GM06990 (cell line): ENCODE measurements around the gene LYPLA2.
A peak's percentile ranks its signal among the peaks of the same experiment; 100 is the strongest.

Experiments used
- DNase-seq: peaks from one replicate; pipeline ENCODE4 v3.0.0-alpha.2; 2011; ENCODE audit not compliant: insufficient read length; ENCODE audit errors: extremely low read depth
- H3K27me3 ChIP-seq: replicated peaks from 2 replicates; pipeline ENCODE4 v1.6.0; 2011; ENCODE audit warnings: low read length; ENCODE audit not compliant: control insufficient read depth, insufficient read depth
- H3K36me3 ChIP-seq: 2 replicates; pipeline ENCODE4 v1.5.1; 2011; ENCODE audit warnings: low read length; ENCODE audit not compliant: control insufficient read depth, insufficient read depth
- H3K4me3 ChIP-seq: replicated peaks from 2 replicates; pipeline ENCODE4 v1.5.1; 2011; ENCODE audit warnings: low read depth, mild to moderate bottlenecking, control low read depth, low read length
- TF ChIP-seq, protein P1 (sequence below): IDR thresholded peaks from 2 replicates; pipeline ENCODE4 v1.5.1; 2011; ENCODE audit warnings: low read length, control low read depth, mild to moderate bottlenecking, inconsistent platforms; ENCODE audit not compliant: insufficient read depth, poor library complexity, severe bottlenecking

The LYPLA2 gene

DNA sequence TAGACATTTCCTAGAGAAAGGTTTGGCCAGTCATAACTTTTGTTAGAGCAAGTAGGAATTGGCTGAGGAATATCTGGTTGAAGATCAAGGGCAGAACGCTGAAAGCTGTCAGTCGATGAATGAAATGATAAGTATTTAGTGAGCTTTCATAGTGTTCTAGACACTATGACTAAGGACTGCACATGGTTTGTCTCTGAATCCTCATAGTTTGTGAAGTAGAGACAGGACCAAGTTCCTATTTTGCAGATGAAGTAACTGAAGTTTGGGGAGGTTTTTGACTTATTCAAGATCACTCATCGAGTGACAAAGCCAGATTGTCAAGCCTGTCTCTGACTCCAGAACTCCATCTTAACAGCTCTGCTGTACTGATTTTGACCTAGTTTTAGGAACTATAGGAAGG is 42.9 kb upstream of the LYPLA2 start:
- no peak for DNase-seq
- no peak overlapping the region for H3K4me3 ChIP-seq
- peaks cover 16% of the 10 kb centered on the region for H3K36me3 ChIP-seq
- TF ChIP-seq, protein P1, sequence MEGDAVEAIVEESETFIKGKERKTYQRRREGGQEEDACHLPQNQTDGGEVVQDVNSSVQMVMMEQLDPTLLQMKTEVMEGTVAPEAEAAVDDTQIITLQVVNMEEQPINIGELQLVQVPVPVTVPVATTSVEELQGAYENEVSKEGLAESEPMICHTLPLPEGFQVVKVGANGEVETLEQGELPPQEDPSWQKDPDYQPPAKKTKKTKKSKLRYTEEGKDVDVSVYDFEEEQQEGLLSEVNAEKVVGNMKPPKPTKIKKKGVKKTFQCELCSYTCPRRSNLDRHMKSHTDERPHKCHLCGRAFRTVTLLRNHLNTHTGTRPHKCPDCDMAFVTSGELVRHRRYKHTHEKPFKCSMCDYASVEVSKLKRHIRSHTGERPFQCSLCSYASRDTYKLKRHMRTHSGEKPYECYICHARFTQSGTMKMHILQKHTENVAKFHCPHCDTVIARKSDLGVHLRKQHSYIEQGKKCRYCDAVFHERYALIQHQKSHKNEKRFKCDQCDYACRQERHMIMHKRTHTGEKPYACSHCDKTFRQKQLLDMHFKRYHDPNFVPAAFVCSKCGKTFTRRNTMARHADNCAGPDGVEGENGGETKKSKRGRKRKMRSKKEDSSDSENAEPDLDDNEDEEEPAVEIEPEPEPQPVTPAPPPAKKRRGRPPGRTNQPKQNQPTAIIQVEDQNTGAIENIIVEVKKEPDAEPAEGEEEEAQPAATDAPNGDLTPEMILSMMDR, result no peak
- H3K27me3 ChIP-seq, result no peaks in the 10 kb centered on the region

DNA sequence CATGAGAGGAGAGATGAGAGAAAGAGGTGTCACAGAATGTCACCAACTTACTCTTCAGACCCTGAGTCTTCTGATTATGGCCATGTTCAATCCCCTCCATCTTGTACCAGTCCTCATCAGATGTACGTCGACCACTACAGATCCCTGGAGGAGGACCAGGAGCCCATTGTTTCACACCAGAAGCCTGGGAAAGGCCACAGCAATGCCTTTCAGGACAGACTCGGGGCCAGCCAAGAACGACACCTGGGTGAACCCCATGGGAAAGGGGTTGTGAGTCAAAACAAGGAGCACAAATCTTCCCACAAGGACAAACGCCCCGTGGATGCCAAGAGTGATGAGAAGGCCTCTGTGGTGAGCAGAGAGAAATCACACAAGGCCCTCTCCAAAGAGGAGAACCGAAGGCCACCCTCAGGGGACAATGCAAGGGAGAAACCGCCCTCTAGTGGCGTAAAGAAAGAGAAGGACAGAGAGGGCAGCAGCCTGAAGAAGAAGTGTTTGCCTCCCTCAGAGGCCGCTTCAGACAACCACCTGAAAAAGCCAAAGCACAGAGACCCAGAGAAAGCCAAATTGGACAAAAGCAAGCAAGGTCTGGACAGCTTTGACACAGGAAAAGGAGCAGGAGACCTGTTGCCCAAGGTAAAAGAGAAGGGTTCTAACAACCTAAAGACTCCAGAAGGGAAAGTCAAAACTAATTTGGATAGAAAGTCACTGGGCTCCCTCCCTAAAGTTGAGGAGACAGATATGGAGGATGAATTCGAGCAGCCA is 39.7 kb upstream of the LYPLA2 start:
- no peak overlapping the region for H3K4me3 ChIP-seq
- TF ChIP-seq, protein P1, result peak; percentile 82
- no peak for DNase-seq
- H3K36me3 ChIP-seq, result peaks cover 34% of the 10 kb centered on the region
- no peaks in the 10 kb centered on the region for H3K27me3 ChIP-seq

DNA sequence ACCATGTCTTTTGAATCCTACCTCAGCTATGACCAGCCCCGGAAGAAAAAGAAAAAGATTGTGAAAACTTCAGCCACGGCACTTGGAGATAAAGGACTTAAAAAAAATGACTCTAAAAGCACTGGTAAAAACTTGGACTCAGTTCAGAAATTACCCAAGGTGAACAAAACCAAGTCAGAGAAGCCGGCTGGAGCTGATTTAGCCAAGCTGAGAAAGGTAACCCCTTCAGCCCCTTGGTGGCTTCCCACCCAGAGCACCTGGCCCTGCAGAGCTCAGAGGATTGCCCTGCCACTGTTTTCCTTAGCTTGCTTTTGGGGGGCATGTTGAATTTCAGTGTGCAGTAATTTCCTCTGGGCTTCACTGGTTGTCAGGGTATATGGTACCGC is 39.1 kb upstream of the LYPLA2 start:
- Histone ChIP-seq H3K4me3 (no peak overlapping the region), H3K27me3 (no peaks in the 10 kb centered on the region), H3K36me3 (peaks cover 39% of the 10 kb centered on the region)
- no peak for DNase-seq
- TF ChIP-seq, protein P1, result no peak

DNA sequence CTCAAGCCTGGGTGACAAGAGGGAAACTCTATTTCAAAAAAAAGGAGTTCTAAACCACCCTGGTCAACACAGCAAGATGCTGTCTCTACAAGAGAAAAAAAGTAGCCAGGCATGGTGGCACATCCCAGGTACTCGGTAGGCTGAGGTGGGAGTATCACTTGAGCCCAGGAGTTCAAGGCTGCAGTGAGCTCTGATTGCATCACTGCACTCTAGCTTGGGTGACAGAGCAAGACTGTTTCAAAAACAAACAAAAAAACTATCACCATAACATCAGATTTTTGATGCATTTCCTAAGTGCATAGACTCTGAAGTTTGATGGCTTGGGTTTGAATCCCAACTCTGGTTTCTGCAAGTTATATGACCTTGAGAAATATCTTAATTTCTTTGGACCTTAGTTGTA is 38.0 kb upstream of the LYPLA2 start:
- Histone ChIP-seq H3K4me3 (no peak overlapping the region), H3K36me3 (peaks cover 41% of the 10 kb centered on the region), H3K27me3 (no peaks in the 10 kb centered on the region)
- DNase-seq, result no peak
- TF ChIP-seq, protein P1, result no peak

DNA sequence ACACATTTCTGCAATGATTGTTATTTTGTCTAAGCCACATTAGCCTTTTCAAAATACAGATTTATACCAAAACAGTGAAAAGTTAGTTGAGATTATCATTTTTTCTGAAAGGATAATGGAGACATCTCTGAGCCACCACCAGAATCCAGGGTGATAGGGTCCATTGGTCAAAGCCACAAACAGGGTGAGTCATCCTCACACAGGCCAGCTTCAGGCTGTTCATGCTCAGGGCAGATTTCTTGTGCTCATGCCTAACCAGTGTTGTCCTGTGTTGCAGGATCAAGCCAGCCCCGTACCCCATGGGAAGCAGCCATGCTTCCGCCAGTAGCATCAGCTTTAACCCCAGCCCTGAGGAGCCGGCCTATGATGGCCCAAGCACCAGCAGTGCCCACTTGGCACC is 34.3 kb upstream of the LYPLA2 start:
- no peaks in the 10 kb centered on the region for H3K27me3 ChIP-seq
- TF ChIP-seq, protein P1, result no peak
- H3K4me3 ChIP-seq, result no peak overlapping the region
- DNase-seq, result no peak
- peaks cover 49% of the 10 kb centered on the region for H3K36me3 ChIP-seq
